IMR-90 (cell line): ENCODE results near the gene SNX21. TPM values are rescaled to one million over a fixed set of nuclear protein-coding genes. Genes with fewer than 3 reads are reported as not detected.

Experiments used
- ATAC-seq: fragments of 200-7000 bp; cut with Tn5 transposase; 2 replicates; pipeline ENCODE4 v1.9.1; 2020; ENCODE audit warnings: low read depth, mild to moderate bottlenecking, moderate library complexity
- BruUV-seq: library from RNA; stranded (reverse); fragments of 400-500 nt; replicated peaks from 2 replicates; lab custom pipeline; 2021; lab: Mats Ljungman, UMichigan
- CTCF ChIA-PET: fragments of 300-600 bp; formaldehyde crosslinking; extraction: SDS; loops from one replicate; lab custom pipeline; 2021; ENCODE audit warnings: antibody characterized with exemption; lab: Yijun Ruan, JAX
- POLR2A ChIA-PET: fragments of 300-600 bp; sonication (Branson Sonifier 250); formaldehyde crosslinking; loops from one replicate; lab custom pipeline; 2022; ENCODE audit warnings: antibody characterized with exemption; ENCODE audit not compliant: unreplicated experiment; lab: Charles Lee
- DNase-seq: peaks from one replicate; pipeline ENCODE4 v3.0.0; 2013
- H2AFZ ChIP-seq: replicated peaks from 2 replicates; pipeline ENCODE3; 2013; ENCODE audit warnings: low read length, mild to moderate bottlenecking; ENCODE audit not compliant: poor library complexity
- H2AK5ac ChIP-seq: 2 replicates; pipeline ENCODE4 v1.6.1; 2013; ENCODE audit warnings: low read depth, low read length, inconsistent platforms
- H2AK9ac ChIP-seq: replicated peaks from 2 replicates; pipeline ENCODE3; 2013; ENCODE audit warnings: mild to moderate bottlenecking, low read depth, low read length, moderate library complexity; ENCODE audit not compliant: poor library complexity
- H2BK120ac ChIP-seq: 2 replicates; pipeline ENCODE4 v1.6.1; 2013; ENCODE audit warnings: low read depth, low read length, inconsistent platforms
- H2BK15ac ChIP-seq: 3 replicates; pipeline ENCODE4 v1.6.1; 2013; ENCODE audit warnings: low read depth, low read length, inconsistent platforms
- H2BK20ac ChIP-seq: 2 replicates; pipeline ENCODE4 v1.6.1; 2013; ENCODE audit warnings: low read depth, mild to moderate bottlenecking, inconsistent platforms, low read length, moderate library complexity
- H2BK5ac ChIP-seq: 2 replicates; pipeline ENCODE4 v1.6.1; 2013; ENCODE audit warnings: mild to moderate bottlenecking, low read depth, low read length, inconsistent platforms; ENCODE audit not compliant: poor library complexity, severe bottlenecking
- H3K14ac ChIP-seq: replicated peaks from 2 replicates; pipeline ENCODE4 v1.6.1; 2013; ENCODE audit warnings: low read depth, low read length, inconsistent platforms
- H3K18ac ChIP-seq: 2 replicates; pipeline ENCODE4 v1.6.1; 2013; ENCODE audit warnings: low read depth, low read length, control low read depth
- H3K23ac ChIP-seq: 2 replicates; pipeline ENCODE4 v1.6.1; 2013; ENCODE audit warnings: low read depth, low read length, inconsistent platforms
- H3K27ac ChIP-seq: 2 replicates; pipeline ENCODE4 v1.5.1; 2013; ENCODE audit warnings: mild to moderate bottlenecking, control low read depth, low read length; ENCODE audit not compliant: insufficient read depth
- H3K27me3 ChIP-seq: 2 replicates; pipeline ENCODE4 v1.6.1; 2013; ENCODE audit warnings: low read length; ENCODE audit not compliant: control insufficient read depth, insufficient read depth
- H3K36me3 ChIP-seq: 2 replicates; pipeline ENCODE4 v1.6.1; 2013; ENCODE audit warnings: low read length, mixed read lengths; ENCODE audit not compliant: control insufficient read depth, insufficient read depth
- H3K4ac ChIP-seq: 2 replicates; pipeline ENCODE4 v1.6.1; 2013; ENCODE audit warnings: low read depth, low read length, inconsistent platforms
- H3K4me1 ChIP-seq: 2 replicates; pipeline ENCODE4 v1.6.1; 2013; ENCODE audit warnings: low read length, mixed read lengths; ENCODE audit not compliant: control insufficient read depth, insufficient read depth
- H3K4me2 ChIP-seq: 2 replicates; pipeline ENCODE4 v1.6.1; 2013; ENCODE audit warnings: low read depth, mild to moderate bottlenecking, control low read depth, low read length, moderate library complexity
- H3K4me3 ChIP-seq: 2 replicates; pipeline ENCODE4 v1.5.1; 2013; ENCODE audit warnings: low read depth, mild to moderate bottlenecking, control low read depth, low read length, moderate library complexity; ENCODE audit not compliant: insufficient read depth
- H3K56ac ChIP-seq: 2 replicates; pipeline ENCODE4 v1.6.1; 2013; ENCODE audit warnings: low read length, inconsistent platforms; ENCODE audit not compliant: insufficient read depth; ENCODE audit errors: extremely low read depth
- H3K79me1 ChIP-seq, 2 experiments: 2 replicates each; pipeline ENCODE4 v1.6.1; 2013; ENCODE audit warnings: low read length in 2 of 2, inconsistent platforms in 1 of 2, low read depth in 1 of 2
- H3K9ac ChIP-seq: 2 replicates; pipeline ENCODE4 v1.6.1; 2013; ENCODE audit warnings: low read depth, low read length, control low read depth
- H3K9me1 ChIP-seq: 2 replicates; pipeline ENCODE4 v1.6.1; 2013; ENCODE audit warnings: low read length, inconsistent platforms; ENCODE audit not compliant: insufficient read depth
- H3K9me3 ChIP-seq: 2 replicates; pipeline ENCODE4 v1.6.1; 2013; ENCODE audit warnings: low read length; ENCODE audit not compliant: control insufficient read depth, insufficient read depth
- H4K20me1 ChIP-seq: 2 replicates; pipeline ENCODE4 v1.6.1; 2013; ENCODE audit warnings: low read length, inconsistent platforms; ENCODE audit not compliant: insufficient read depth
- H4K5ac ChIP-seq: 2 replicates; pipeline ENCODE4 v1.6.1; 2013; ENCODE audit warnings: mild to moderate bottlenecking, low read depth, low read length, control low read depth
- H4K8ac ChIP-seq, 2 experiments: 2 replicates each; pipeline ENCODE4 v1.6.1; 2013; ENCODE audit warnings: low read depth in 2 of 2, low read length in 2 of 2, control low read depth in 1 of 2, inconsistent platforms in 1 of 2
- H4K91ac ChIP-seq: 2 replicates; pipeline ENCODE4 v1.6.1; 2013; ENCODE audit warnings: low read depth, low read length, inconsistent platforms; ENCODE audit not compliant: insufficient read depth
- CTCF ChIP-seq: conservative IDR thresholded peaks from 2 replicates; pipeline ENCODE4 v1.5.1; 2012; ENCODE audit warnings: mild to moderate bottlenecking, low read depth, low read length, improper control_type of control experiment
- MAFK ChIP-seq: IDR thresholded peaks from 2 replicates; pipeline ENCODE4 v1.6.1; 2012; ENCODE audit warnings: low read depth, low read length, improper control_type of control experiment
- MXI1 ChIP-seq: IDR thresholded peaks from 2 replicates; pipeline ENCODE4 v1.6.1; 2012; ENCODE audit warnings: low read depth, mild to moderate bottlenecking, low read length, moderate library complexity, borderline replicate concordance
- NFE2L2 ChIP-seq: fragments of 150-350 bp; IDR thresholded peaks from 2 replicates; pipeline ENCODE4 v1.6.1; 2016; ENCODE audit warnings: low read depth, mild to moderate bottlenecking, low read length
- WGBS, 2 experiments: methylation state at CpG; one replicate each; pipeline versions ENCODE4 v1.1.5 to v1.1.7; 2013; ENCODE audit warnings: missing lambda C conversion rate in 2 of 2; ENCODE audit not compliant: insufficient read length in 1 of 2; ENCODE audit errors: extremely low coverage in 2 of 2; 5-methylcytosine and 5-hydroxymethylcytosine counted together
- dilution Hi-C: fragments of 300-500 bp; cut with HindIII; formaldehyde crosslinking; loops from one replicate; pipeline ENCODE4 v1.14.3; 2018; ENCODE audit warnings: low sequenced_read_pairs; ENCODE audit not compliant: unreplicated experiment
- in situ Hi-C: fragments of 300-500 bp; cut with MboI; formaldehyde crosslinking; loops from 3 replicates; pipeline ENCODE4 v1.14.3; 2019; ENCODE audit warnings: low sequenced_read_pairs, inconsistent platforms, mixed read lengths
- intact Hi-C: fragments of 100-400 bp; cut with micrococcal nuclease; formaldehyde crosslinking; loops from 2 replicates; pipeline ENCODE4 v1.10.0; 2022
- polyA plus RNA-seq, 3 experiments: library from polyadenylated mRNA; depleted of rRNA; stranded (reverse); fragments of >200 nt; gene quantifications; 2 replicates each; pipeline ENCODE4 v1.2.3, GENCODE V29; 2012; ENCODE audit warnings: low replicate concordance in 1 of 3
- total RNA-seq: library from RNA; depleted of rRNA; stranded (reverse); fragments of >200 nt; gene quantifications from 2 replicates; pipeline ENCODE4 v1.2.3, GENCODE V29; 2012

The SNX21 gene
- total and polyA plus RNA-seq, 2 of the 4 experiments (the other 2 are of a cell fraction): 11.1 to 17.9 TPM

GRCh38 chr20:45801851-45802250 lies 31.7 kb upstream of the SNX21 start (continued):
- TF ChIP-seq MXI1 (no peak), CTCF (no peak), NFE2L2 (no peak)

- no peak overlapping the region for H3K56ac ChIP-seq
- no peak overlapping the region for H2BK5ac ChIP-seq
- no peak for DNase-seq
- H3K18ac ChIP-seq: no peak overlapping the region
- H3K36me3 ChIP-seq: peaks cover 30% of the 10 kb centered on the region
- H4K91ac ChIP-seq: no peak overlapping the region
- H3K27me3 ChIP-seq: no peaks in the 10 kb centered on the region
- no peak overlapping the region for H3K23ac ChIP-seq
- TF ChIP-seq MAFK: no peak
- no peak overlapping the region for H2BK120ac ChIP-seq
- no peak overlapping the region for H3K4ac ChIP-seq
- no peak overlapping the region for H2AK5ac ChIP-seq
- H3K4me2 ChIP-seq: no peak overlapping the region
- no peak overlapping the region for H3K9ac ChIP-seq
- peaks cover 16 to 25% of the 10 kb centered on the region in 2 experiments for H3K79me1 ChIP-seq
- no peaks in the 10 kb centered on the region for H3K9me3 ChIP-seq
- WGBS, 2 experiments: no CpG with 5 or more reads among the region's 8 CpGs
- peaks cover under 1% of the 10 kb centered on the region; the same call in 1 of the 2 replicates for H4K20me1 ChIP-seq
- H4K5ac ChIP-seq: no peak overlapping the region
- intact Hi-C loops (no loop called here), in situ Hi-C loops (no loop called here), dilution Hi-C loops (no loop called here)
- no peak overlapping the region for H4K8ac ChIP-seq
- no peak overlapping the region for H3K14ac ChIP-seq
- ATAC-seq: no peak
- no peak overlapping the region for H2BK15ac ChIP-seq
- no peak overlapping the region for H3K27ac ChIP-seq
- no peak overlapping the region for H2AFZ ChIP-seq
- H3K4me1 ChIP-seq: peaks cover 8% of the 10 kb centered on the region
- POLR2A ChIA-PET: no interaction called here
- H3K9me1 ChIP-seq: peaks cover 2% of the 10 kb centered on the region; the same call in 1 of the 2 replicates
- H2BK20ac ChIP-seq: no peak overlapping the region
- no peak overlapping the region for H2AK9ac ChIP-seq
- no TSS peak for BruUV-seq
- CTCF ChIA-PET: no interaction called here
- no peak overlapping the region for H3K4me3 ChIP-seq
Observed at GRCh38 chr20:45810191-45810970, 23.2 kb upstream of the SNX21 start.
